Trophoblast cell (in vitro differentiated cells and primary cell): ENCODE measurements around the gene ATP8A1.

Experiments
- DNase-seq, 2 donors: peaks; one replicate each; pipeline ENCODE4 v3.0.0-alpha.2; 2016
- H2AFZ ChIP-seq: 2 replicates; pipeline ENCODE4 v1.6.1; 2013; ENCODE audit warnings: low read length, moderate library complexity, mild to moderate bottlenecking; ENCODE audit not compliant: insufficient read depth, poor library complexity
- H2AK5ac ChIP-seq: 2 replicates; pipeline ENCODE4 v1.6.1; 2013; ENCODE audit warnings: mild to moderate bottlenecking, low read length
- H2BK120ac ChIP-seq: 2 replicates; pipeline ENCODE4 v1.6.1; 2013; ENCODE audit warnings: low read length, mild to moderate bottlenecking, moderate library complexity; ENCODE audit not compliant: insufficient read depth, poor library complexity
- H2BK12ac ChIP-seq: 2 replicates; pipeline ENCODE4 v1.6.1; 2013; ENCODE audit warnings: mild to moderate bottlenecking, low read length, moderate library complexity
- H2BK5ac ChIP-seq: 2 replicates; pipeline ENCODE4 v1.6.1; 2013; ENCODE audit warnings: low read length, low read depth, moderate library complexity, mild to moderate bottlenecking; ENCODE audit not compliant: poor library complexity
- H3K14ac ChIP-seq: 2 replicates; pipeline ENCODE4 v1.6.1; 2013; ENCODE audit warnings: mild to moderate bottlenecking, low read length
- H3K18ac ChIP-seq: 2 replicates; pipeline ENCODE4 v1.6.1; 2013; ENCODE audit warnings: mild to moderate bottlenecking, low read length
- H3K23ac ChIP-seq: 2 replicates; pipeline ENCODE4 v1.6.1; 2013; ENCODE audit warnings: low read length
- H3K27ac ChIP-seq: 2 replicates; pipeline ENCODE4 v1.5.1; 2013; ENCODE audit warnings: low read depth, mild to moderate bottlenecking, inconsistent platforms, low read length, moderate library complexity
- H3K27me3 ChIP-seq: 2 replicates; pipeline ENCODE4 v1.6.1; 2013; ENCODE audit warnings: inconsistent platforms, mild to moderate bottlenecking, low read length, moderate library complexity; ENCODE audit not compliant: insufficient read depth
- H3K36me3 ChIP-seq, 2 experiments: 1 replicate in 1 of 2; 2 replicates in 1 of 2; pipeline ENCODE4 v1.6.1; 2013; ENCODE audit warnings: low read length in 2 of 2, mild to moderate bottlenecking in 2 of 2, moderate library complexity in 1 of 2; ENCODE audit not compliant: insufficient read depth in 2 of 2, control insufficient read depth in 1 of 2
- H3K4ac ChIP-seq: 2 replicates; pipeline ENCODE4 v1.6.1; 2013; ENCODE audit warnings: low read depth, mild to moderate bottlenecking, low read length, moderate library complexity
- H3K4me1 ChIP-seq, 2 experiments: 1 replicate in 1 of 2; 2 replicates in 1 of 2; pipeline ENCODE4 v1.6.1; 2013; ENCODE audit warnings: low read length in 2 of 2, mild to moderate bottlenecking in 2 of 2, moderate library complexity in 1 of 2; ENCODE audit not compliant: insufficient read depth in 2 of 2, control insufficient read depth in 1 of 2
- H3K4me2 ChIP-seq: 2 replicates; pipeline ENCODE4 v1.6.1; 2013; ENCODE audit warnings: inconsistent platforms, mild to moderate bottlenecking, low read length, moderate library complexity
- H3K4me3 ChIP-seq: 2 replicates; pipeline ENCODE4 v1.5.1; 2013; ENCODE audit warnings: mild to moderate bottlenecking, low read depth, low read length, inconsistent platforms
- H3K79me1 ChIP-seq: one replicate; pipeline ENCODE4 v1.6.1; 2013; ENCODE audit warnings: low read length
- H3K79me2 ChIP-seq: 2 replicates; pipeline ENCODE4 v1.6.1; 2013; ENCODE audit warnings: low read length, mild to moderate bottlenecking; ENCODE audit not compliant: control insufficient read depth, insufficient read depth, poor library complexity
- H3K9ac ChIP-seq: 2 replicates; pipeline ENCODE4 v1.6.1; 2013; ENCODE audit warnings: mild to moderate bottlenecking, low read length
- H3K9me3 ChIP-seq: 2 replicates; pipeline ENCODE4 v1.6.1; 2013; ENCODE audit warnings: low read depth, mild to moderate bottlenecking, control low read depth, inconsistent platforms, low read length; ENCODE audit not compliant: insufficient read depth
- H4K12ac ChIP-seq: 2 replicates; pipeline ENCODE4 v1.6.1; 2013; ENCODE audit warnings: low read depth, mild to moderate bottlenecking, low read length, moderate library complexity
- H4K8ac ChIP-seq: 2 replicates; pipeline ENCODE4 v1.6.1; 2013; ENCODE audit warnings: low read depth, mild to moderate bottlenecking, low read length, moderate library complexity
- H4K91ac ChIP-seq: one replicate; pipeline ENCODE4 v1.6.1; 2013; ENCODE audit warnings: low read depth, mild to moderate bottlenecking, low read length, moderate library complexity
- WGBS: extraction: QIAGEN DNeasy Blood & Tissue Kit; methylation state at CpG from one replicate; pipeline ENCODE4 v1.1.7; 2013; ENCODE audit warnings: missing lambda C conversion rate; ENCODE audit not compliant: insufficient read length, insufficient coverage; ENCODE audit errors: extremely low coverage; 5-methylcytosine and 5-hydroxymethylcytosine counted together

ATP8A1 gene

DNA sequence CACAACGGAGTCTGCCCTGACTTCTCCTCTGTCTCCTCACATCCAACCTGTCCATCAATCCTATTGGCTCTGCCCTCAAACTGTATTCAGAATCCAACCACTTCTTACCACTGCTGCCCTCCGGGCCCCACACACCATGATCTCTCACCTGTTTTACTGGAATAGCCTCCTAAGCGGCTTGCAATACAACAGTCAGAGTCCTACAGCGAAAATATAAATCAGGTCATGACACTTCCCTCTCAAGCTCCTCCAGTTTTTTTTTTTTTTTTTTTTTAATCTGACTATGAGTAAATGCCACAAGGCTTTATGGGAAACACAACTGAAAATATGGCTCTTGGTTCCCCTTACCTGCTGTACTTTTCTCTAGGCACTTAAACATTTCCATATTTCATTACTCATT is 216.8 kb downstream of the ATP8A1 start:
- no peaks in the 10 kb centered on the region for H3K79me2 ChIP-seq
- DNase-seq = no peak
- no peak overlapping the region for H3K14ac ChIP-seq
- no peaks in the 10 kb centered on the region for H3K79me1 ChIP-seq
- no peak overlapping the region for H4K91ac ChIP-seq
- H3K9ac ChIP-seq = no peak overlapping the region
- H3K23ac ChIP-seq = no peak overlapping the region
- no peak overlapping the region for H2AFZ ChIP-seq
- H2AK5ac ChIP-seq = no peak overlapping the region
- no peak overlapping the region for H3K4me2 ChIP-seq
- no CpG with 5 or more reads among the region's 4 CpGs for WGBS
- no peaks in the 10 kb centered on the region for H3K36me3 ChIP-seq
- H3K4me1 ChIP-seq = no peaks in the 10 kb centered on the region
- H2BK120ac ChIP-seq = no peak overlapping the region
- H3K4me3 ChIP-seq = no peak overlapping the region
- no peaks in the 10 kb centered on the region for H3K27me3 ChIP-seq
- no peak overlapping the region for H3K27ac ChIP-seq
- H2BK12ac ChIP-seq = no peak overlapping the region
- no peak overlapping the region for H2BK5ac ChIP-seq
- peaks cover 1% of the 10 kb centered on the region for H3K9me3 ChIP-seq
- H4K8ac ChIP-seq = no peak overlapping the region
- H3K18ac ChIP-seq = no peak overlapping the region
- no peak overlapping the region for H3K4ac ChIP-seq
- no peak overlapping the region for H4K12ac ChIP-seq

DNA sequence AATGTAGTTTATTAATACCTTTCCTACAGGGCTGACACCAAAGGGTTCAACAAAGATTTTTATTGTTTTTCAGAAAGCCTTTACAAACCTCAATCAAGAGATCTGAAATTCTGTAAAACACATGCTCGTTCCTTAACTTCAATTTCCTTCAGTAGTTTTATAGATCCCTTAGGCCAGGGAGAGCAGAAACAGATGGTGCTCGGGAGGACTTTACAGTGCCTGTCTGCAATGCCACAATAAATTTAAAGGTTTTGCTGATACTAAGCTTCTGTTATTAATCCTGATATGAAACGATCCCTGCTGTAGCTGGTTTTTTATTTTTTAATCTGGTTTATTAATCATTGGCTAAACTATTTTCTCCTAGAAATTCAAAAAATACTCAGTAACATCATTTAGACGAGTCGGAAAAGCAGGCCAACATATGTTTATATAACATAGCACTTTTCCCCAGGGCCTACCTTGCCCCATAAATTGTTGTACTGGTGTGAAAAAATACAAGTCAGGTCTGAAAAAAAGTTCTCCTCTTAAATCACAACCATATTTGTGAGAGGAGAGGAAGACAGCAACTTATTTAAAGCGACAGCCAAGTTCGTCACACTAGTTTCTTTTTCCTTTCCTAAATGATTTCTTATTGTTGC is 219.9 kb downstream of the ATP8A1 start:
- Histone ChIP-seq H3K79me2 (no peaks in the 10 kb centered on the region), H3K4me2 (no peak overlapping the region), H3K4ac (no peak overlapping the region), H4K91ac (no peak overlapping the region), H3K4me1 (no peaks in the 10 kb centered on the region), H2AFZ (no peak overlapping the region), H3K9me3 (peaks cover 1% of the 10 kb centered on the region), H3K23ac (no peak overlapping the region), H2BK120ac (no peak overlapping the region), H4K12ac (no peak overlapping the region), H3K79me1 (no peaks in the 10 kb centered on the region), H3K14ac (no peak overlapping the region), H3K27me3 (no peaks in the 10 kb centered on the region), H3K36me3 (no peaks in the 10 kb centered on the region), H2BK12ac (no peak overlapping the region), H3K4me3 (no peak overlapping the region), H2AK5ac (no peak overlapping the region), H3K18ac (no peak overlapping the region), H3K9ac (no peak overlapping the region), H4K8ac (no peak overlapping the region), H2BK5ac (no peak overlapping the region), H3K27ac (no peak overlapping the region)
- DNase-seq = no peak
- WGBS = no CpG with 5 or more reads among the region's 7 CpGs

DNA sequence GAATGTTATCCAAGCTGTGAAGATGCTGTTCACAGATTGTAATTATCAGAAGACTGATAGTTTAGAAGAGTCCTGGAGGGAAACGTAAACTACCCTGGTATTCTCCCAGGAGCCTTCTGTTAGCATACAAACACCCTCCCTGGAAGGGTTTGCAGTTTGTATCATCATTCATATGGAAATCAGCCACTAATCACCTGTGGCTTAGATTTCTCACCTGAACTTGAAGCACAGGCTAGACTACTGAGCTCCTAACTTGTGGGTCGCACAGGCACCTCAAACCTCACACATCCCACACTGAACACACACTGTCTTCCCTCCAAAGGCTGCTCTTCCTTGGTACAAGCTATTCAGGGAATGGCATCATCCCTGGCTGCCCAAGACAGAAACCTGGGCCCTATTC is 228.9 kb downstream of the ATP8A1 start:
- H3K4me1 ChIP-seq = no peaks in the 10 kb centered on the region
- H3K27me3 ChIP-seq = no peaks in the 10 kb centered on the region

DNA sequence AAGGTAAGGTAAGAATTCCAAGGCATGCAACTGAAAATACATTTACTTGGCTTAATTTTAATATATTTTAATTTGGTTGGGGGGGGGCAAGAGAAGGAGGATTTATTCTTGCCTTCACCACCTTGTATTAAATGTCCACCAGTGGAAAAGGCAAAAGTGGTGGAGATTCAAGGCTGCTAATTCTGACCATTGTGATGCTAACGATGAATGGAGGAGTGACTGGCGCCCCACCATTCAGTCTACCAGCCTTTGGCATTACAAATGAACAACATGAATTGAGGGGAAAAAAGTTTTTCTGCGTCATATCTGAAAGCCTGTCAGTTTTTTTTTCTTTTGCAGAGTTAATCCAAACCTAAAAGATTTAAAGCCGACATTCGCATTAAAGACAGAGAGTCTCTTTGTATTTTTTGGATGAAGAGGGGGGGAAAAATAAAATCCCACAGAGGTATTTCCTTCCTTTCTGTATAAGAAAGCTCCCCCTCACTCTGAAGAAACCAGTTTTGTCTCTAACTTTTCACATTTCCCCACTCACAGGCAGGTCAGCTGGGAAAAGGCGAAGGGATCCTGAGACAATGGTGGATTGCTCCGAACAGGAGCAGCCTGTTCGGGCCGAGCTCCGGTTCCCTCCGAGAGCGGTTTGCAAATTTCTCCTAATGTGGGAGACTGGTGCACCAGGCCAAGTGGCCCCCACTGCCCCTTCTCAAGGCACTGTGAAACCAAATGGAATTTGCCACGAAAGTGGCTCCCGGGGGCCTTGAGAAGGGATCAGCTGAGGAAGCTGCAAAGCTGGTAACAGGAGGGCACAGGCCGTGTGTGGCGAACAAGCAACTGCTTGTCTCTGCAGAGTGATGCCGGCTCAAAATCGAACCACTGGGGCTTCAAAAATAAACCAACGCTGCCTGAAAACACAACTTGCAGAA is 231.5 kb downstream of the ATP8A1 start:
- Histone ChIP-seq H2AFZ (no peak overlapping the region), H3K27me3 (no peaks in the 10 kb centered on the region), H3K4ac (no peak overlapping the region), H3K79me1 (no peaks in the 10 kb centered on the region), H3K23ac (no peak overlapping the region), H3K4me1 (no peaks in the 10 kb centered on the region), H3K79me2 (no peaks in the 10 kb centered on the region), H3K14ac (no peak overlapping the region), H4K12ac (no peak overlapping the region), H2AK5ac (no peak overlapping the region), H3K4me3 (no peak overlapping the region), H3K9me3 (no peaks in the 10 kb centered on the region), H3K27ac (no peak overlapping the region), H3K18ac (no peak overlapping the region), H2BK5ac (no peak overlapping the region), H3K4me2 (no peak overlapping the region), H2BK120ac (no peak overlapping the region), H2BK12ac (no peak overlapping the region), H3K9ac (no peak overlapping the region), H3K36me3 (no peaks in the 10 kb centered on the region), H4K8ac (no peak overlapping the region), H4K91ac (no peak overlapping the region)
- no peak for DNase-seq
- no CpG with 5 or more reads among the region's 19 CpGs for WGBS

More for the DNA sequence above, 228.9 kb downstream of the ATP8A1 start:
- Histone ChIP-seq H3K79me2 (no peaks in the 10 kb centered on the region), H2BK5ac (no peak overlapping the region), H4K91ac (no peak overlapping the region), H3K79me1 (no peaks in the 10 kb centered on the region), H4K8ac (no peak overlapping the region), H3K4me3 (no peak overlapping the region), H3K4me2 (no peak overlapping the region), H3K27ac (no peak overlapping the region), H3K23ac (no peak overlapping the region), H3K9ac (peak overlapping the region; percentile 18), H3K4ac (no peak overlapping the region), H2BK12ac (no peak overlapping the region), H2BK120ac (no peak overlapping the region), H3K36me3 (no peaks in the 10 kb centered on the region), H3K9me3 (no peaks in the 10 kb centered on the region), H2AK5ac (no peak overlapping the region), H3K14ac (no peak overlapping the region), H4K12ac (no peak overlapping the region), H2AFZ (no peak overlapping the region), H3K18ac (no peak overlapping the region)
- no peak for DNase-seq
- WGBS = no CpG with 5 or more reads among the region's 2 CpGs
